HFF-Myc (cell line): ENCODE results near the gene DNAH10.

Experiments
- DNase-seq: peaks from one replicate; pipeline ENCODE4 v3.0.0-alpha.2; 2011; ENCODE audit warnings: low read depth; ENCODE audit errors: extremely low read depth
- H3K4me3 ChIP-seq: replicated peaks from 2 replicates; pipeline ENCODE4 v1.5.1; 2011; ENCODE audit warnings: low read depth, mild to moderate bottlenecking, control low read depth, low read length
- TF ChIP-seq, protein P1 (sequence below): IDR thresholded peaks from 2 replicates; pipeline ENCODE4 v1.5.1; 2012; ENCODE audit warnings: mild to moderate bottlenecking, low read depth, low read length, control low read depth; ENCODE audit errors: missing control alignments

The DNAH10 gene

DNA sequence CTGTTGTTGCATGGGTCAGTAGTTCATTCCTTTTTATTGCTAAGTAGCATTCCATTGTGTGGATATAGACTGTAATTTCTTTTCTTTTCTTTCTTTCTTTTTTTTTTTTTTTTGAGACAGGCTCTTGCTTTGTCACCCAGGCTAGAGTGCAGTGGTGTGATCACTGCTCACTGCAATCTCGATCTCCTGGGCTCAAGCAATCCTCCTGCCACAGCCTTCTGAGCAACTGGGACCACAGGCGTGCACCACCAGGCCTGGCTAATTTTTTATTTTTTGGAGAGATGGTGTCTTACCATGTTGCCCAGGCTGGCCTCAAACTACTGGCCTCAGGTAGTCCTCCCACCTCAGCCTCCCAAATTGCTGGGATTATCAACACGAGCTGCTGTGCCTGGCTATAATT lies 44.8 kb upstream of the DNAH10 start:
- TF ChIP-seq, protein P1, sequence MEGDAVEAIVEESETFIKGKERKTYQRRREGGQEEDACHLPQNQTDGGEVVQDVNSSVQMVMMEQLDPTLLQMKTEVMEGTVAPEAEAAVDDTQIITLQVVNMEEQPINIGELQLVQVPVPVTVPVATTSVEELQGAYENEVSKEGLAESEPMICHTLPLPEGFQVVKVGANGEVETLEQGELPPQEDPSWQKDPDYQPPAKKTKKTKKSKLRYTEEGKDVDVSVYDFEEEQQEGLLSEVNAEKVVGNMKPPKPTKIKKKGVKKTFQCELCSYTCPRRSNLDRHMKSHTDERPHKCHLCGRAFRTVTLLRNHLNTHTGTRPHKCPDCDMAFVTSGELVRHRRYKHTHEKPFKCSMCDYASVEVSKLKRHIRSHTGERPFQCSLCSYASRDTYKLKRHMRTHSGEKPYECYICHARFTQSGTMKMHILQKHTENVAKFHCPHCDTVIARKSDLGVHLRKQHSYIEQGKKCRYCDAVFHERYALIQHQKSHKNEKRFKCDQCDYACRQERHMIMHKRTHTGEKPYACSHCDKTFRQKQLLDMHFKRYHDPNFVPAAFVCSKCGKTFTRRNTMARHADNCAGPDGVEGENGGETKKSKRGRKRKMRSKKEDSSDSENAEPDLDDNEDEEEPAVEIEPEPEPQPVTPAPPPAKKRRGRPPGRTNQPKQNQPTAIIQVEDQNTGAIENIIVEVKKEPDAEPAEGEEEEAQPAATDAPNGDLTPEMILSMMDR: no peak

GRCh38 chr12:123720141-123720814 lies 41.8 kb upstream of the DNAH10 start:
- DNase-seq: no peak
- TF ChIP-seq, protein P1: no peak
- no peak overlapping the region for H3K4me3 ChIP-seq

More for the DNA sequence above, 44.8 kb upstream of the DNAH10 start:
- DNase-seq: no peak
- no peak overlapping the region for H3K4me3 ChIP-seq

GRCh38 chr12:123721245-123721644 lies 40.9 kb upstream of the DNAH10 start:
- TF ChIP-seq, protein P1: no peak
- H3K4me3 ChIP-seq: no peak overlapping the region
- DNase-seq: no peak

- DNase-seq: no peak
- TF ChIP-seq, protein P1: no peak
- no peak overlapping the region for H3K4me3 ChIP-seq
Observed at GRCh38 chr12:123723011-123723410, 39.1 kb upstream of the DNAH10 start.

DNA sequence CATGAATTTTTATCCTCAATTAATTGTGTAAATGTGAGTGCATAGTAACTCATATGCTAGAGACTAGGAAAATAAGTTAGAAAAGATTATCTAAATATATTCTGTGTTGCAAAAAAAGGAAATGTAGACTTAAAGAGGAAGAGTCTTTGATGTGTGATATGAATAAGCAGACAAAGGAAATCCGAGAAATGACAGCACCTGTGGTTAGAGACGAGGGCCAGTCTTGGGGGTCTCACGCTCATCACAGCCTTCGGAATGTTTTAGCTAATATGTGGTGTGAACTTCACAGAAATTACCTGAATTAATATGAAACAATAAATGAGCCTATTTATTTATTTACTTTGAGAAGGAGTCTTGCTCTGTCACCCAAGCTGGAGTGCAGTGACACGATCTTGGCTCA lies 38.3 kb upstream of the DNAH10 start:
- no peak overlapping the region for H3K4me3 ChIP-seq
- TF ChIP-seq, protein P1: no peak
- no peak for DNase-seq

GRCh38 chr12:123726244-123726643 lies 35.9 kb upstream of the DNAH10 start:
- TF ChIP-seq, protein P1: no peak

GRCh38 chr12:123726962-123727361 lies 35.1 kb upstream of the DNAH10 start:
- TF ChIP-seq, protein P1: no peak
- DNase-seq: no peak

More at GRCh38 chr12:123726244-123726643, 35.9 kb upstream of the DNAH10 start:
- H3K4me3 ChIP-seq: no peak overlapping the region
- DNase-seq: no peak

More at GRCh38 chr12:123726962-123727361, 35.1 kb upstream of the DNAH10 start:
- no peak overlapping the region for H3K4me3 ChIP-seq
